ENCODE data around the gene ATP6V1G3.
"Not testable (repeated sequence)": the region's sequence is repeated elsewhere in the genome, so short reads cannot be mapped to it uniquely, and the experiment has no call there.

ATP6V1G3 gene

DNA sequence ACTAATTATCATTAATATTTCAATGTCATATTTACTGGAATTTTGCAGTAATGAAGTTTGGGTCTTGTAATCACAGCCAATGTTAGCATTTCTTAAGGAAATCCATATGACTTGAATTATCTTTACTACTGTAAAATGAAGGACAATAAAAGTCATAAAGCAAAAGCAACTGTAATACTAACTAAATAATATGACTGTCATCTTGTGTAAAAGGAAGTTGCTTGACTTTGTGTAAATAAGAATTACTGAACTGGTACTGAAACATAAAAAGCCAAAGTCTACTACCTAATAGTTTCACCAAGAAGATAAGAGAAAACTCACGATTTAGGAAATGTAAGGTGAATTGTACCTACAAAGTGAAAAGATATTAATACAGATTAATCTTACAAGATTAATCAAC is 57.5 kb downstream of the ATP6V1G3 start:
- TF ChIP-seq, protein P1, sequence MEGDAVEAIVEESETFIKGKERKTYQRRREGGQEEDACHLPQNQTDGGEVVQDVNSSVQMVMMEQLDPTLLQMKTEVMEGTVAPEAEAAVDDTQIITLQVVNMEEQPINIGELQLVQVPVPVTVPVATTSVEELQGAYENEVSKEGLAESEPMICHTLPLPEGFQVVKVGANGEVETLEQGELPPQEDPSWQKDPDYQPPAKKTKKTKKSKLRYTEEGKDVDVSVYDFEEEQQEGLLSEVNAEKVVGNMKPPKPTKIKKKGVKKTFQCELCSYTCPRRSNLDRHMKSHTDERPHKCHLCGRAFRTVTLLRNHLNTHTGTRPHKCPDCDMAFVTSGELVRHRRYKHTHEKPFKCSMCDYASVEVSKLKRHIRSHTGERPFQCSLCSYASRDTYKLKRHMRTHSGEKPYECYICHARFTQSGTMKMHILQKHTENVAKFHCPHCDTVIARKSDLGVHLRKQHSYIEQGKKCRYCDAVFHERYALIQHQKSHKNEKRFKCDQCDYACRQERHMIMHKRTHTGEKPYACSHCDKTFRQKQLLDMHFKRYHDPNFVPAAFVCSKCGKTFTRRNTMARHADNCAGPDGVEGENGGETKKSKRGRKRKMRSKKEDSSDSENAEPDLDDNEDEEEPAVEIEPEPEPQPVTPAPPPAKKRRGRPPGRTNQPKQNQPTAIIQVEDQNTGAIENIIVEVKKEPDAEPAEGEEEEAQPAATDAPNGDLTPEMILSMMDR (conservative IDR thresholded peaks at IDR 0.05; ENCODE audit: low read depth, low read length), result no peak
- no peak overlapping the region for H3K4me3 ChIP-seq (ENCODE audit: low read depth, low read length)
- DNase-seq (ENCODE audit: low read depth), result no peak

DNA sequence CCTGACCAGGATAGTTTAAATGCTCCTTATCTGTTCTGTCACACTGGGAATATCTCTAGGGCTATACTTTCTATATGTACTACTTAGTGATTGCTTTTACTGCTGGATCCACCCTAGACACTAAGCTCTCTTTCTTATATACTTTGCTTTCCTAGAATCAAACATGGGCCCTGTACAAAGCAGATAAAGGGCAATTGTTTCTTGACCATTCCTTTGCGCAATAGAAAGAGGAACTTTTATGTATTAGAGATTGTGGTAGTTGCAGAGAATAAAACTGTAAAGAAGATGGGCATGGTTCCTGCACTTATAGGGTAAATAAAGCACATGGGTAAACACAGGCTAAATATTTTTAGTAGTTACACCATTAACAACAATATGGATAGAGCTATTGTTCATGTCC is 58.8 kb downstream of the ATP6V1G3 start:
- no peak for DNase-seq (ENCODE audit: low read depth)
- TF ChIP-seq, protein P1 (conservative IDR thresholded peaks at IDR 0.05; ENCODE audit: low read depth, low read length), result no peak
- no peak overlapping the region for H3K4me3 ChIP-seq (ENCODE audit: low read depth, low read length)

DNA sequence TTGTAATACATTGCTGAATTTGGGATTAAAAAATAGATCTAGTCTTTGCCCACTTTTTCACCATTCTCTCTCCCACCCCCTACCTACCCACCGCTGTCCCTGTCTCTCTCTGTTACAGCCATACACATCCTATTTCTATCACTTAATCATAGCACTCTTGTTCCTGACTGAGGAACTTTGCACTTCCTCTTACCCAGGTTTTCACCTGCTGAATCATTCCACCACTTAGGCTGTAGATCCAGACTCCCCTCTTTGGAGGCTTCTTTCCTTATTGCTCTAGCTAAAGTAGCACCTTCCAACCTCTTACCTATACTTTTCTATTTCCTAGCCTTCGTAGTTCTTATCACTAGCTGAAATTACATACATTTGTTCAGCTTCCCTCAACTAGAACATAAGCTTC is 59.6 kb downstream of the ATP6V1G3 start:
- TF ChIP-seq, protein P1 (conservative IDR thresholded peaks at IDR 0.05; ENCODE audit: low read depth, low read length), result no peak
- no peak for DNase-seq (ENCODE audit: low read depth)
- no peak overlapping the region for H3K4me3 ChIP-seq (ENCODE audit: low read depth, low read length)

DNA sequence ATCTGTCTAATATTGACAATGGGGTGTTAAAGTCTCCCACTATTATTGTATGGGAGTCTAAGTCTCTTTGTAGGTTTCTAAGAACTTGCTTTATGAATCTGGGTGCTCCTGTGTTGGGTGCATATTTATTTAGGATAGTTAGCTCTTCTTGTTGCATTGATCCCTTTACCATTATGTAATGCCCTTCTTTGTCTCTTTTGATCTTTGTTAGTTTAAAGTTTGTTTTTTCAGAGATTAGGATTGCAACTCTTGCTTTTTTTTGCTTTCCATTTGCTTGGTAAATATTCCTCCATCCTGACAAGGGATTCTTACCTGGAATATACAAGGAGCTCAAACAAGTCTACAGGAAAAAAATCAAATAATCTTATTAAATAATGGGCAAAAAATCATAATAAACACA is 63.1 kb downstream of the ATP6V1G3 start:
- DNase-seq (ENCODE audit: low read depth); H3K4me3 ChIP-seq (ENCODE audit: low read depth, low read length): not testable (repeated sequence)
